ENCODE results near the gene CECR2. TPM values are rescaled to one million over a fixed set of nuclear protein-coding genes. Genes with fewer than 3 reads are reported as not detected.

Gene CECR2
- total RNA-seq, 1 donor from 2014 or later, result 1.1 TPM

GRCh38 chr22:17446698-17447097 lies 77.4 kb downstream of the CECR2 start:
- DNase-seq (ENCODE audit: low spot score), result no peak

- no peak for DNase-seq (ENCODE audit: low spot score)
Measured at GRCh38 chr22:17451316-17451715, 82.1 kb downstream of the CECR2 start.

- no peak for DNase-seq (ENCODE audit: low spot score)
Measured at GRCh38 chr22:17460895-17461294, 91.6 kb downstream of the CECR2 start.

GRCh38 chr22:17470880-17471500 lies 101.7 kb downstream of the CECR2 start:
- no peak for DNase-seq (ENCODE audit: low spot score)

GRCh38 chr22:17471886-17472535 lies 102.8 kb downstream of the CECR2 start:
- DNase-seq (ENCODE audit: low spot score), result no peak

GRCh38 chr22:17472932-17473331 lies 103.7 kb downstream of the CECR2 start:
- DNase-seq (ENCODE audit: low spot score), result no peak

GRCh38 chr22:17475318-17476230 lies 106.3 kb downstream of the CECR2 start:
- DNase-seq (ENCODE audit: low spot score), result no peak

- no peak for DNase-seq (ENCODE audit: low spot score)
Measured at GRCh38 chr22:17476838-17477237, 107.6 kb downstream of the CECR2 start.

GRCh38 chr22:17477391-17477833 lies 108.2 kb downstream of the CECR2 start:
- DNase-seq (ENCODE audit: low spot score), result no peak

GRCh38 chr22:17479135-17479534 lies 109.9 kb downstream of the CECR2 start:
- DNase-seq (ENCODE audit: low spot score), result no peak

- no peak for DNase-seq (ENCODE audit: low spot score)
Measured at GRCh38 chr22:17481424-17481823, 112.2 kb downstream of the CECR2 start.

- DNase-seq (ENCODE audit: low spot score), result no peak
Measured at GRCh38 chr22:17483688-17484372, 114.6 kb downstream of the CECR2 start.

GRCh38 chr22:17484608-17485007 lies 115.3 kb downstream of the CECR2 start:
- DNase-seq (ENCODE audit: low spot score), result no peak

- DNase-seq (ENCODE audit: low spot score), result no peak
Measured at GRCh38 chr22:17486313-17486712, 117.1 kb downstream of the CECR2 start.

GRCh38 chr22:17486719-17487118 lies 117.5 kb downstream of the CECR2 start:
- DNase-seq (ENCODE audit: low spot score), result no peak

GRCh38 chr22:17489101-17489500 lies 119.8 kb downstream of the CECR2 start:
- DNase-seq (ENCODE audit: low spot score), result no peak

- DNase-seq (ENCODE audit: low spot score), result no peak
Measured at GRCh38 chr22:17491090-17491640, 121.9 kb downstream of the CECR2 start.

GRCh38 chr22:17492247-17492646 lies 123.0 kb downstream of the CECR2 start:
- DNase-seq (ENCODE audit: low spot score), result no peak

- DNase-seq (ENCODE audit: low spot score), result no peak
Measured at GRCh38 chr22:17493419-17493981, 124.2 kb downstream of the CECR2 start.

- DNase-seq (ENCODE audit: low spot score), result no peak
Measured at GRCh38 chr22:17496841-17497240, 127.6 kb downstream of the CECR2 start.

Data from mesenteric fat pad (tissue), 1 donor.